ENCODE data around the gene CXXC4.

CXXC4 gene

DNA sequence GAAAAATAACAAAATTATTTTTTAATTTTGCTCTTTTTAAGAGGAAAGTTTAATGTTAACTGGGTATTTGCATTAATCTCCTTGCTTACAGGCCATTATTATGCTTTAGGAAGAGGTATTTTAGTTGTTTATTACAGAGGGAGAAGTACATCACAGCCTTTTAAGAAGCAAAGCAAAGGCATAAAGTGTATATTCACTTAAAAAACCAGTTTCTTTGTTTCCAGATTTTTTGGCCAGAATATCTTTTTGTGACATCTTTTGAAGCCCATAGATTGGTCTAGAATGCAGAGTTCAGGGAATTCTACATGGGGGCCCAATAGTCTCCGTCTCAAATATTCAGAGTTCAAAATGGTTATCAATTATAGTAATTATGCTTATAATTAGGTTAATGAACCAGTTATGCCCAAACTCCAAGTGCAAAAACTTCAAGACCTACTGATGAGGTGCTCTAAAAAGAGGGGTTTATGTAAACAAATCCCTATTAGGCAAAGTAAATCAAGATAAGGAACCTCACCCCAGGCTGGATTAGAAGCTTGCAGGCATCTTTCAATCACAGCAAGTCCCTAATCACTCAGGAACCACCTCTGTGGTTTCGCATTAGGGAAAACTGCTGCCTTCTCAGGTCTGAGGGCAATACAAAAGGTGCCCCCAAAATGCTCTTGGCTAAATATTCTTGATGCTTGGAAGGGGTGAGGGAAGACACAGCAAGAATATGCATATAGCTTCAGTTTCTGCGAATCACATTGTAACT, 1.4 kb downstream of the CXXC4 start:
- peaks cover 46% of the 10 kb centered on the region for H3K27me3 Mint-ChIP-seq
- H3K4me1 Mint-ChIP-seq = peaks cover 37% of the 10 kb centered on the region
- H3K9me3 Mint-ChIP-seq = no peaks in the 10 kb centered on the region
- no peaks in the 10 kb centered on the region for H3K36me3 Mint-ChIP-seq
- no peak overlapping the region for H3K4me3 Mint-ChIP-seq
- no peak overlapping the region for H3K27ac Mint-ChIP-seq

DNA sequence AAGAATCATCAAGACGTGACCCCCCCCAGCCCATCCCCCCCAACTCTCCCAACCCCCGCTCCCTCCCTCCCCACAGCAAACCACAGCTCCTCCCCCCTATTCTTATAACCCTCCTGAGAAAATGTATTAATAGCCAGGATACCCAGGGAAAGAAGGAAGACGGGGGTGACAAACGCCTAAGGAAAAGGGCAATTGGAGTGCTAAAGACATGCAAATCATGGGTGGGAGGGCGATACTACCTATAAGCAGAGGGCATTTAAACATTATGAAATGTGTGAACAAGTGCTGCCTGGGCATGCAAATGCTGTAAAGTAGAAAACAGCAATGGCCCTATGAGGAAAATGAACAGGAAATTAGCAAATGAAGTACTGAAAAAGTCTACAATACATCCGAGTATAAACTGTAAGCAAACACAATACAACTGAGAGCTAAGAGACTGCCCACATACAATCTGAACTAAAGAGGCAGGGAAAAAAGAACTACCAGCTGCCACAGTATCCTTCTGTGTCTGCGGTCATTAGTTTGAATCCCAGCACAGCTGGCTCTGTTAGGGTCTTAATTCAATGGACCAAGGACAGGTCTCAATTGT, 2.4 kb downstream of the CXXC4 start:
- Mint-ChIP-seq H3K9me3 (no peaks in the 10 kb centered on the region), H3K4me1 (peaks cover 37% of the 10 kb centered on the region), H3K27me3 (peaks cover 48% of the 10 kb centered on the region), H3K4me3 (peak overlapping the region; percentile 57), H3K27ac (peak overlapping the region; percentile 59), H3K36me3 (no peaks in the 10 kb centered on the region)

DNA sequence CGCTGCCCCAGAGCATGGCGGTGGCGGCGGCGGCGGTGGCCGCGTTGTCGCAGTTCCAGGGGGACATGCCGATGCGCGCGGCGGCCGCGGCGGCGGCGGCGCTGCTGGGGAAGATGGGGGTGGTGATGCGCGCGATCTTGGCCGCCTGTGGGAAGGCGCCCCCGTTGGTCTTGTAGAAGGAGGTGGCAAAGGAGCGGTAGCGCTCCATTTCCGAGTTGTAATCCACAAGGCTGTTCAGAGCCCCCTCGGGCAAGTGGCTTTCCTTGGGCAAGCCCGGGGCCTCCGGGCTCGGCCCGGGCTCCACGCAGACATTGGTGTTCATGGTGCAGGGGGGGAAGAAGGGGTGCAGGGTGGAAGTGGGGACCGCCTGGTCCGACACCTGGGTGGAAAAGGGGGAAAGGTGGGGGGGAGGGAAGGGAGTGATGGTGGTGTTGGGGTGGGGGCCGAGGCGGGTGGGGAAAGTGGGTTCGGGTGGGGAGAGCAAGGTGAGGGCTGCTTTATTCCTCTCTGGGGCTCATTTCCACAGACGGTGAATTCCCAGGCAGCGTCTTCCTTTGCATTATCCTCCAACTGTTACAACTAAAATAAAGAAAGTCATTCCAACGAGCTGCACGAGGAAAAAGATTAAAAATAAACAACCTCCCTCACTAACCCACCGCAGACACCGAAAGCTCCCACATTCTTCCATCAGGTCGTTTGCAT, 3.1 kb downstream of the CXXC4 start:
- Mint-ChIP-seq H3K36me3 (no peaks in the 10 kb centered on the region), H3K4me1 (peaks cover 37% of the 10 kb centered on the region), H3K27me3 (peaks cover 45% of the 10 kb centered on the region), H3K27ac (peak overlapping the region; percentile 59), H3K9me3 (no peaks in the 10 kb centered on the region), H3K4me3 (peak overlapping the region; percentile 71)

DNA sequence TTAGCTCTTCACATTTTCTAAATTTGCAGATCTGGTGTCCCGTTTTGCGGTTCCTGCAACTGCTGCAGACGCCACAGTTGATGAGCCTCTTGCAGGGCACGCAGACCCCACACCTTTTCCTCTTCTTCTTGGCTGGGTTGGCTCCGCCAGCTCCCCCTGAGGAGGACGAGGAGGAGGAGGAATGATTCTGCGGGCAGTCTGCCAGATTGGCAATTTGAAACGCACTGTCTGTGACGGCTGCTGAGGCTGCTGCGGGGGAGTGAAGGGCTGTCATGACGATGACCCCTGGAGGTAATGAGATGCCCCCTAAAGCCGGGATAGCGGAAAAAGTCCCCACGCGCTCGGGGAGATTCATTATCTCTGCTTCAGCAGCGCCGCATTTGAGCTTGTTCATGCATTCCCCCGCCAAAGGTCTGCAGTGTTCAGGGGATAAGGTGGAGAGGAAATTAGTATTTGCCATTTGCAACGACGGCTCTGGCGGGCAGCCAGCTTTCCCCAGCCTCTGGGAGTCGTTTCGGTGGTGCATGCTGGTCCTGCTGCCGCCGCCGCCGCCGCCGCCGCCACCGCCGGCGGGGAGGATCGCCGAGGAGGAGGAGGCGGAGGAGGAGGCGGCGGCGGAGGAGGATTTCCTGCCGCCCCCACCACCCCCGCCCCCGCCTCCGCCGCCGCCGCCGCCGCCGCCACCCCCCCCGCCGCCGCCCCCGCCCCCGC, 3.8 kb downstream of the CXXC4 start:
- Mint-ChIP-seq H3K27me3 (peaks cover 45% of the 10 kb centered on the region), H3K4me1 (peaks cover 37% of the 10 kb centered on the region), H3K9me3 (no peaks in the 10 kb centered on the region), H3K4me3 (peak overlapping the region; percentile 83), H3K27ac (no peak overlapping the region), H3K36me3 (no peaks in the 10 kb centered on the region)

DNA sequence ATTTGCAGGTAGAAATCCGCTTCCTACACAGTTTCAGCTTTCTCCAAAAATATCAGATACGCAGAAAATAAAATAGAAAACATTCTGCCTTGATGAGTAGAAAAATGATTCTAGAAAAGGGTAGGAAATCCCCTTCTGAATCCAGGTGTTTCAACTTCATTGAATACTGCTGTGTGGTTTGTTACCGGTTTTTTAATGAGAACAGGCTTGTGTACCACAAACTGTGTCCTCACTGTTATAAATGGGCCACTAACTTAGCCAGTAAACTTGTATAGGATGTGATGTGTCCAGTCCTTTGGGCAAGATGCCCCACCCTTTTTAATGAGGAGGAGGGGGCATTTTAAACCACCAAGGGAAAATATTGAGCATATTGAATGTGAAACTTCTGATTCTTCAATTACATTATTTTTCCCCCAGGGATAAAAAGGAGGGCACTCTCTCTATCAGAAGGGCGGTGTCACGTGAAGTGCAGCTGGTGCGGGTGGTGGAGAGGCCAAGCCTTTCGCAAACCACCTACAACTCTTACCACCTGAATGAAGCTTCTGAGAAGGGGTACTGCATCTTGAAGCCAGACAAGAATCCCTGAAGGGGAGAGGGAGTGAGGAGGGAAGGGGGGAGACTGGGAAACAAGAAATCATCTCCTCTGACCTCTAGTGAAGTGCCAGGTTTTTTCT, 4.5 kb downstream of the CXXC4 start:
- peak overlapping the region; percentile 85 for H3K27ac Mint-ChIP-seq
- peaks cover 31% of the 10 kb centered on the region for H3K4me1 Mint-ChIP-seq
- no peaks in the 10 kb centered on the region for H3K36me3 Mint-ChIP-seq
- H3K27me3 Mint-ChIP-seq = peaks cover 40% of the 10 kb centered on the region
- H3K9me3 Mint-ChIP-seq = no peaks in the 10 kb centered on the region
- H3K4me3 Mint-ChIP-seq = peak overlapping the region; percentile 83

DNA sequence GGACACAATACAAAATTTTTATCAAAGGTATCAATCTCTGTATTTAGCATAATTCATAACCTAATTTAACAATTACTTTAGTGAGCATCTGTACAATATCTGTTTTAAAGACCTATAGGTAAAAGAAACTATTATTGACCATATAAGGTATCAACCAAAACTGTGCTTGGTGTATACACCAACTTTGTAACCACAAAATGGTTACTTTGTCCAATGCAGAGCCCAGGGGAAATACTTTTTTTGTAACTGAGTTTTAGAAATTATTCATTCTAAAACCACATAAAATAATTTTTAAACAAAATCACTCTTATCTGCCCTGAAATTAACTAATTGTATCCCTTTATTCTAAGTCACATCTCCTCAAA, 5.0 kb downstream of the CXXC4 start:
- Mint-ChIP-seq H3K27me3 (peaks cover 38% of the 10 kb centered on the region), H3K4me1 (peaks cover 29% of the 10 kb centered on the region), H3K9me3 (no peaks in the 10 kb centered on the region), H3K4me3 (no peak overlapping the region), H3K27ac (no peak overlapping the region), H3K36me3 (no peaks in the 10 kb centered on the region)

DNA sequence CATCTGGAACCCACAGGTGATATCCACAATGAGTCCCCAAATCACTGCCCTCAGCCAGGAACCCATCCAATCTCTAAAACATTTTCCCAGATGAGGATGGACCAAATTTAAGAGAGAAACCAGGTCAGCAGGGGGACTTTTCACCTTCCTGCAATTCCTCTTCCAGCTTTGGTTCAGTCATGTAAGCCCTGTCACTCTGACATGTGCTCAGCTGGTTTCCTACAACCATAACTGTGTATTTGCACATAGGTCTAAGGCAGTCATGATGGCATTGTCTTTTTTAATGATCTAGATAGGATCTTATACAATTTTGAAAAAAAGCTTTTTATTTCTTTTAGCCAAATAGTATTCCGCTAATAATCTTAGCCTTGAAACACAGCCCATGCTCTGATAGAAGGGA, 6.5 kb downstream of the CXXC4 start:
- H3K27me3 Mint-ChIP-seq = peaks cover 29% of the 10 kb centered on the region
- H3K4me1 Mint-ChIP-seq = peaks cover 22% of the 10 kb centered on the region
- H3K9me3 Mint-ChIP-seq = no peaks in the 10 kb centered on the region
- H3K4me3 Mint-ChIP-seq = no peak overlapping the region
- no peaks in the 10 kb centered on the region for H3K36me3 Mint-ChIP-seq
- H3K27ac Mint-ChIP-seq = no peak overlapping the region

DNA sequence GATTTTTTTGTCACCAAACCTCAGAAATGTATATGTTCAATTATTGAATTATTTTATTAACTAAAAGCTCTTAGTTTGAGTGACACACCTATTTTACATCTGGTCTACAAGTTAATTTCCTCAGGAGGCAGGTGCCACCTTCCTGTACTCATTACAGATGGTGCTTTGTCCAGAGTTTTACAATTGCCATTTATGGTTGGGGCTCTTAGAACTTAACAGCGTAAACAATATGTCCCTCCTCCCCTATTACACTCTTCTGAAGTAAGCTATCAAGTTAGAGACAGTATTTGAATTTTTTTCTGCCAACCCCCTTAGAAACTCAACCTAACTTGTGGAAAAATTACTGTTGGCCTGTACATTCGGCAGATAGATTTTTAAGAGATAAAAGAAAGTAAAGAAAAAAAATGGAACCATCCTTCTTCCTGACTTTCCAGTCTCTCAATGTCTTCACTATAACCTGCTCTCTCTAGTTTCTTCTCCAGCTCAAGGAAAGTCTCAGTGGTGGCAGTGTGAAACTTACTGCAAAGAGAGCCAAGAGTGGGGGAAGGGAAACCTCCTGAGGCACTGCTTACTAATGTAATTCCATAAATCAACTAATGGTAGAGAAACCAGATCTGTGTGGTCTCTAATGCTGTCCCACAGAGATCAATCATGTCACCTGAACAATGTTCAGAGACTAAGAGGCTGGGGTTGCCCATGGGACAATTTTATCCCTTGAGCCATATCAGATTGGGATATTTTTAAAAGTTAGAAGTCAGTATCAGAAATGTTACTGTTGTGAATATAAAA, 7.8 kb downstream of the CXXC4 start:
- Mint-ChIP-seq H3K9me3 (no peaks in the 10 kb centered on the region), H3K36me3 (no peaks in the 10 kb centered on the region), H3K4me3 (no peak overlapping the region), H3K27me3 (peaks cover 26% of the 10 kb centered on the region), H3K4me1 (peaks cover 15% of the 10 kb centered on the region), H3K27ac (no peak overlapping the region)

DNA sequence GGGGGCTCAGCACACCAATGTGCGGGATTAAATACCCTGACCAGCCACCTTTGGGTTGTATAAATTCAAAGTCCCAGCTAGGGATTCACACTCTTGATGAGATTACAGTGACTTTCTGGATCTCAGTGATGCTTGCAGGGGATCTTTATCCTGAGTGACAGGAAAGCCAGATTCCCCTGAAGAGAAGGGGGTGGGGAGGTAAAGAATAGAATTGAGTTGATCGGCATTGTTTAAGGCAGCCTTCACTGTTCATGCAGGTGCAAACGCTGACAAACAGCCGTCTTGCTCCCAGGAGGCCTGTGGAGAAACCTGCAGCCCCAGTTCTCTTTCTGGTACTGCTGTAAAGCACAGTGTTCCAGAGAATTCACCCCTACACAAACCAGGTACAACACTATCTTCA, 19.0 kb downstream of the CXXC4 start:
- H3K27me3 Mint-ChIP-seq = no peaks in the 10 kb centered on the region
- no peak overlapping the region for H3K27ac Mint-ChIP-seq

DNA sequence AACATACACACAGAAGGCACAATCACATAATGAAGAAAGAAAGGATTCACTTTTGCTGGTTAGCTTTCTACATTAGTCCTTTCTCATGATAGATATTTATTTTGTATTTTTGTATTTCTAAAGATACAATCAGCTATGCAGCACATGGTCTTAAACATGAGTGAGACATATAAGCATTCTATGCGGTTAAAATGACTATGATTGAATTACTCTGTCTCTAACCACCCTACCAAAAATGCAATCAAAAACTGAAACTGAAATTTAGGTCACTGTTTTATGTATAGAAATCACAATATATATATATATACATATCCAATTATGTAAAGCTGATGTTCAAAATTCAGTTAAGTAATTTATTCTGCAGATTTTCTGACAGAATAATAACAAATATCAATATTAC, 21.9 kb downstream of the CXXC4 start:
- H3K4me1 Mint-ChIP-seq = no peaks in the 10 kb centered on the region
- no peak overlapping the region for H3K4me3 Mint-ChIP-seq
- H3K27me3 Mint-ChIP-seq = no peaks in the 10 kb centered on the region
- no peaks in the 10 kb centered on the region for H3K9me3 Mint-ChIP-seq
- H3K27ac Mint-ChIP-seq = no peak overlapping the region
- no peaks in the 10 kb centered on the region for H3K36me3 Mint-ChIP-seq

More for the DNA sequence above, 19.0 kb downstream of the CXXC4 start:
- Mint-ChIP-seq H3K4me1 (no peaks in the 10 kb centered on the region), H3K36me3 (no peaks in the 10 kb centered on the region), H3K4me3 (no peak overlapping the region), H3K9me3 (no peaks in the 10 kb centered on the region)

DNA sequence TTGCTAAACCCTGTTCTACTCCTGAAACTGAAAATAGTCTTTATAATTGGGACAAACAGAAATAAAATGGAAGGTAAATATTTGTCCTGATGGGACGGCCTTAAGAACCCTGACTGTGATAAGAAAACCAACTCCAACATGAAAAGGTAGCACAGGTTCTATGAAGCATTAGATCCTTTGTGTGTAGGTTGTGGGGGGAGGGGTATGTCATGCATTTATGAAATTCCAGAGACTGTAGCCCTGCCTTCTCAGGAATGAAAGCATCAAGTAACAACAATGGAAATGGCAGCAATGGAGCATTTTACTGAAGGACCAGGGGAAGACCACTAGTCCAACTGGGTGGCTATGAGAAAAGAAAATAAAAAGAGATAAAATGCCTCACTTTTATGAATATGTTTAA, 23.9 kb downstream of the CXXC4 start:
- no peak overlapping the region for H3K27ac Mint-ChIP-seq
- no peaks in the 10 kb centered on the region for H3K9me3 Mint-ChIP-seq
- no peaks in the 10 kb centered on the region for H3K4me1 Mint-ChIP-seq

DNA sequence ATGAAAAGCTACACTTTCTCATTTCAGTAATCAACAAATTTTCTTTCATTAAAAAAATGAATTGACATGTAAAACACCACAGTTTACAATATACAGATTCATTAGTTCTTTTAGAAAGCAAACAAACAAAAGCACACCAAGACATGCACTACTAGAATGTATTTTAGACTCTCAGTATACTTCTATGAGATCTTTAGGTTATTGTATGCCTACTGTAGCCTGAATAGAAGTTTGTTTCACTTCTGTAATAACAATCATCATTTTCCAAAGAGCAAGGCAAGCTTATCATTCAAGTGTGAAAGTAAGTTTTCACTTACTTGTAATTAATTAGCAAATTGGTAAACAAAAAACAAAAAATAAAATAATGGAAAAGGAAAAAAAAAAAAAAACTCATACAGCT, 24.9 kb downstream of the CXXC4 start:
- no peaks in the 10 kb centered on the region for H3K9me3 Mint-ChIP-seq
- no peak overlapping the region for H3K4me3 Mint-ChIP-seq
- no peaks in the 10 kb centered on the region for H3K4me1 Mint-ChIP-seq
- no peaks in the 10 kb centered on the region for H3K36me3 Mint-ChIP-seq
- H3K27me3 Mint-ChIP-seq = no peaks in the 10 kb centered on the region
- H3K27ac Mint-ChIP-seq = no peak overlapping the region

More for the DNA sequence above, 23.9 kb downstream of the CXXC4 start:
- no peak overlapping the region for H3K4me3 Mint-ChIP-seq
- no peaks in the 10 kb centered on the region for H3K27me3 Mint-ChIP-seq
- H3K36me3 Mint-ChIP-seq = no peaks in the 10 kb centered on the region

DNA sequence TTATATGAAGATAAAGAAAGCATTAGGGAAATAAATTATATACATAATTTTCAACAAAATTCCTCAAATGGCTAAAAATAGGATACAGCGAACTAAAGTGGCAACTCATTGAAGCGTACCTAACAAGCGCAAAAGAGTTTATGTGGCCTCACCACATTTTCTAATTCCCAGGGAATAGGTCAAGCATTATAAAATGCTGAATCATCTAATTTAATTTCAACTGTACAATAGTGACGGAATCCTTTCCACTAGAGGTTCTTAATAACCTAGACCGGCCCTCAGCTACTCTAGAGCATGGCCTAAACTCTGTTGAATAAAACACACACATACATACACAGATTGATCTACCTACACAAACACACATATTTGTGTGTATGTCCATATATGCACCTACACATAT, 29.1 kb downstream of the CXXC4 start:
- no peak overlapping the region for H3K4me3 Mint-ChIP-seq
- H3K4me1 Mint-ChIP-seq = no peaks in the 10 kb centered on the region
- no peaks in the 10 kb centered on the region for H3K27me3 Mint-ChIP-seq
- no peak overlapping the region for H3K27ac Mint-ChIP-seq
- no peaks in the 10 kb centered on the region for H3K9me3 Mint-ChIP-seq
- H3K36me3 Mint-ChIP-seq = no peaks in the 10 kb centered on the region

DNA sequence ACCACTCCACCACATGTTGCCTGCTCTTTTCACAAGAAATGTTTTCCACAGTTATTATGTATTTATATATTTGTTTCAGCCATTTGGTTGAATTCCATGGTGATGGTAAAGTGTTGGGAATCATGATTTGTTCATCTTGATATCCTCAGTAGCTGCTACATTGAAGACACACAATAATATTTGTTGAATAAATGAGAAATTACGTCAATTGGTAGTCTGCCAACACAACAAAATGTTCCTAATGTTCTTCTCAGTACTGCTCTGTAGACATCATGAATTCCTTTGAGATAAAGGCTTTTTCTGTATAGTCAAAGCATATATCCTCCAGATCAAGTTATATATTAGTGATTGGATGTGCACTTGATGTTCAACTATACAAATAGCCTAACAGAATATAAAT, 29.5 kb downstream of the CXXC4 start:
- no peak overlapping the region for H3K4me3 Mint-ChIP-seq
- no peaks in the 10 kb centered on the region for H3K9me3 Mint-ChIP-seq
- no peaks in the 10 kb centered on the region for H3K4me1 Mint-ChIP-seq
- H3K27me3 Mint-ChIP-seq = no peaks in the 10 kb centered on the region
- no peak overlapping the region for H3K27ac Mint-ChIP-seq
- no peaks in the 10 kb centered on the region for H3K36me3 Mint-ChIP-seq

DNA sequence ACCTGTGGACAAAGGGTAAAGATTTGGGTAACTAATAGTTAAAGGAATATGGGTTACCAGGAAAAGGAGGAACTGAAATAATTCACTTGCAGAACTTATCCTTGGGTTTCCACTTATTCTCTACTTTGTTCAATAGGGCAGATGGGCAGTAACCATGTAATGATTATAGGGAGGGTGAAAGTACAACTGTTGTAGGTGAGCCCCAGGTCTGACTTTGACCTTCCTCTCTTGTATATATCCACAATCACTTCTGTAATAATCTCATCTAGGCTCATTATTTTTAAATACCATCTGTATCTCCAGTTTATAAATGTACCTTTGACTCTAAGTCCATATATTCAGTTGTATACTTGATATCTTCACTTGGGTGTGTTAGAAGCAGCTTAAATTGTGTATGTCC, 32.1 kb downstream of the CXXC4 start:
- H3K4me3 Mint-ChIP-seq = no peak overlapping the region
- no peak overlapping the region for H3K27ac Mint-ChIP-seq
- no peaks in the 10 kb centered on the region for H3K9me3 Mint-ChIP-seq
- H3K27me3 Mint-ChIP-seq = no peaks in the 10 kb centered on the region
- no peaks in the 10 kb centered on the region for H3K36me3 Mint-ChIP-seq
- H3K4me1 Mint-ChIP-seq = no peaks in the 10 kb centered on the region
